Measurements from ENCODE around the gene MMAB.

GRCh38 chr12:109532721-109533486 is 40.4 kb downstream of the MMAB start:
- TF ChIP-seq CTCF (IDR thresholded peaks at IDR 0.05), result no peak
- no peak for TF ChIP-seq POLR2A (IDR thresholded peaks at IDR 0.05)
